Heart right ventricle (tissue), 16 donors: ENCODE results near the gene DDX5. TPM values are rescaled to one million over a fixed set of nuclear protein-coding genes. Genes with fewer than 3 reads are reported as not detected.

ENCODE experiments used
- ATAC-seq, 8 donors: fragments of 200-7000 bp; cut with Tn5 transposase; one replicate each; pipeline ENCODE4 v1.9.1; 2020; ENCODE audit warnings: mild to moderate bottlenecking in 8 of 8, moderate library complexity in 8 of 8, moderate number of reproducible peaks in 1 of 8
- DNase-seq, 2 donors: peaks; one replicate each; pipeline ENCODE4 v3.0.0-alpha.2; 2020
- H3K27ac ChIP-seq, 10 donors: fragments of 200-600 bp; sonication (generic) in 2 of 10; one replicate each; pipeline versions ENCODE4 v1.5.0 to v1.8.0; 2020 to 2022; ENCODE audit warnings: mild to moderate bottlenecking in 3 of 10
- H3K27me3 ChIP-seq, 7 donors: fragments of 200-600 bp; one replicate each; pipeline ENCODE4 v1.8.0; 2021 to 2022; ENCODE audit warnings: mild to moderate bottlenecking in 2 of 7
- H3K36me3 ChIP-seq, 9 donors: fragments of 200-600 bp; sonication (generic) in 1 of 9; one replicate each; pipeline versions ENCODE4 v1.5.0 to v1.8.0; 2020 to 2022; ENCODE audit warnings: mild to moderate bottlenecking in 2 of 9
- H3K4me1 ChIP-seq, 9 donors: fragments of 200-600 bp; sonication (generic) in 1 of 9; one replicate each; pipeline versions ENCODE4 v1.5.0 to v1.8.0; 2020 to 2022; ENCODE audit warnings: mild to moderate bottlenecking in 4 of 9
- H3K4me3 ChIP-seq, 10 donors: fragments of 200-600 bp; sonication (generic) in 2 of 10; one replicate each; pipeline versions ENCODE4 v1.5.0 to v1.8.0; 2020 to 2022; ENCODE audit warnings: mild to moderate bottlenecking in 7 of 10, moderate library complexity in 2 of 10
- H3K9me3 ChIP-seq, 11 donors: fragments of 200-600 bp in 10 of 11; sonication (generic) in 2 of 11; one replicate each; pipeline versions ENCODE4 v1.5.0 to v1.8.0; 2013 to 2022; ENCODE audit warnings: mild to moderate bottlenecking in 2 of 11, control low read depth in 1 of 11, moderate library complexity in 1 of 11
- CTCF ChIP-seq, 9 donors: fragments of 200-600 bp; sonication (generic) in 2 of 9; IDR thresholded peaks; one replicate each; pipeline versions ENCODE4 v1.5.0 to v1.8.0; 2021 to 2022; ENCODE audit warnings: antibody characterized with exemption in 9 of 9, mild to moderate bottlenecking in 5 of 9, moderate library complexity in 1 of 9
- WGBS, 2 donors: extraction: QIAGEN DNeasy Blood & Tissue Kit; methylation state at CpG; one replicate each; pipeline ENCODE4 v1.1.7; 2013; ENCODE audit warnings: inconsistent platforms in 1 of 2; 5-methylcytosine and 5-hydroxymethylcytosine counted together
- intact Hi-C, 10 donors: fragments of 100-400 bp; cut with DNase I; formaldehyde crosslinking; loops; one replicate each; pipeline versions ENCODE4 v1.11.1 to v1.14.2; 2022
- polyA plus RNA-seq, 2 donors: library from polyadenylated mRNA; stranded (reverse); fragments of 200-250 nt; gene quantifications; one replicate each; pipeline ENCODE4 v1.2.3, GENCODE V29; 2013
- total RNA-seq, 10 donors: library from RNA; stranded (reverse); fragmentation: NEBNext Ultra II Directional in 3 of 10; extraction: Animal tissue kit (Norgen Biotek cat#: 25700) in 3 of 10; gene quantifications; one replicate each; pipeline versions ENCODE4 v1.2.1 to v1.2.4, GENCODE V29; 2021 to 2023
- donor health status: Arrhythmogenic right ventricular cardiomyopathy.
- donor health status: ischemic (EF 13 %, LVEDD 7.1; RV severe dilation, severe dysfunction).
- donor health status: healthy with polysubstance abuse.
- donor health status: DM: no; HTN: yes; CAD: no.
- donor health status: DM: no; HTN: no; CAD: no.
- donor health status: ischemic (EF 25% LVEDD 6.9; RV normal size, moderate dysfunction).
- donor health status: ischemic (EF 25% LVEDD 5.7; RV mildly dilated, moderate dysfunction).
- donor health status: healthy.
- donor health status: DM: yes; HTN: yes; CAD: no.
- donor health status: Ischemic cardiomyopathy.
- donor health status: ischemic (EF 35%, LVEDD 5.7; RV mildly dilated, moderate dysfunction).
- donor health status: nonischemic (EF 11% LVEDD 7.7; RV severe dilation, severe dysfunction).
- donor health status: DM: yes; HTN: yes; CAD: no.
- donor health status: PGD.
- donor health status: ischemic (EF 29% LVEDD 5.4; RV normal size, mild dysfunction).
- donor health status: nonischemic (EF 23%, LVEDD 6.1; RV moderate dilation, normal function).

The DDX5 gene
- total and polyA plus RNA-seq, 12 donors: 215 to 474 (median 349) TPM

- TF ChIP-seq CTCF (IDR thresholded peaks at IDR 0.05): peak; percentile 16 to 63 (median 46)
- 84 to 85% methylated on average over 6 of the region's 6 CpGs for WGBS, 2 donors
- Histone ChIP-seq H3K27me3 (no peaks in the 10 kb centered on the region), H3K4me1 (peaks cover 3 to 36% (median 31%) of the 10 kb centered on the region in 9 donors), H3K27ac (no peak overlapping the region), H3K36me3 (peaks cover 0 to 63% (median 16%) of the 10 kb centered on the region in 9 donors), H3K9me3 (no peaks in the 10 kb centered on the region), H3K4me3 (no peak overlapping the region)
- DNase-seq (no peak), ATAC-seq (no peak)
- intact Hi-C loops: loop anchor here in 9 of 10 donors (5.0 to 10.0 kb wide), 7 partner anchors 70 to 188 kb away; no protein-coding TSS in a partner anchor
Measured at GRCh38 chr17:64492481-64493109, 13.5 kb downstream of the DDX5 start.

- intact Hi-C loops: loop anchor here in 9 of 10 donors (2.0 to 10.0 kb wide), 8 partner anchors 70 to 187 kb away; no protein-coding TSS in a partner anchor
- WGBS, 2 donors: 86 to 93% methylated on average over 3 of the region's 3 CpGs
- Histone ChIP-seq H3K4me1 (peaks cover 0 to 31% (median 26%) of the 10 kb centered on the region in 9 donors), H3K36me3 (peaks cover 0 to 67% (median 16%) of the 10 kb centered on the region in 9 donors), H3K4me3 (no peak overlapping the region), H3K9me3 (no peaks in the 10 kb centered on the region), H3K27me3 (no peaks in the 10 kb centered on the region), H3K27ac (no peak overlapping the region)
- ATAC-seq (no peak), DNase-seq (no peak)
- no peak for TF ChIP-seq CTCF (IDR thresholded peaks at IDR 0.05)
Measured at GRCh38 chr17:64491994-64492393, 14.1 kb downstream of the DDX5 start.

GRCh38 chr17:64491034-64491860 lies 14.8 kb downstream of the DDX5 start:
- DNase-seq (peak in 1 of 2 donors; percentile 32), ATAC-seq (peak in 3 of 8 donors; percentile 54 to 58 (median 55))
- peak in 8 of 9 donors; percentile 17 to 75 (median 53) for TF ChIP-seq CTCF (IDR thresholded peaks at IDR 0.05)
- 92 to 95% methylated on average over 13 of the region's 13 CpGs for WGBS, 2 donors
- Histone ChIP-seq H3K27ac (no peak overlapping the region), H3K36me3 (peaks cover 0 to 75% (median 16%) of the 10 kb centered on the region in 9 donors), H3K4me1 (peaks cover 0 to 29% (median 25%) of the 10 kb centered on the region in 9 donors), H3K9me3 (no peaks in the 10 kb centered on the region), H3K27me3 (no peaks in the 10 kb centered on the region), H3K4me3 (no peak overlapping the region)
- intact Hi-C loops: loop anchor here in 9 of 10 donors (2.0 to 10.0 kb wide), 8 partner anchors 69 to 186 kb away; no protein-coding TSS in a partner anchor

GRCh38 chr17:64488301-64488700 lies 17.8 kb downstream of the DDX5 start:
- TF ChIP-seq CTCF (IDR thresholded peaks at IDR 0.05): no peak
- ATAC-seq (no peak), DNase-seq (no peak)
- peaks cover 0 to 4% (median 0%) of the 10 kb centered on the region in 9 donors for H3K4me1 ChIP-seq
- H3K9me3 ChIP-seq: no peaks in the 10 kb centered on the region
- no peak overlapping the region for H3K27ac ChIP-seq
- intact Hi-C loops: loop anchor here in 2 of 10 donors (5.0 kb wide), 1 partner anchor 66 kb away; no protein-coding TSS in a partner anchor
- no peak overlapping the region for H3K4me3 ChIP-seq
- WGBS, 2 donors: 96 to 97% methylated on average over 2 of the region's 2 CpGs
- H3K36me3 ChIP-seq: peaks cover 0 to 97% (median 19%) of the 10 kb centered on the region in 9 donors
- H3K27me3 ChIP-seq: no peaks in the 10 kb centered on the region
